ENCODE data around the gene DYNC1I1.

The DYNC1I1 gene

DNA sequence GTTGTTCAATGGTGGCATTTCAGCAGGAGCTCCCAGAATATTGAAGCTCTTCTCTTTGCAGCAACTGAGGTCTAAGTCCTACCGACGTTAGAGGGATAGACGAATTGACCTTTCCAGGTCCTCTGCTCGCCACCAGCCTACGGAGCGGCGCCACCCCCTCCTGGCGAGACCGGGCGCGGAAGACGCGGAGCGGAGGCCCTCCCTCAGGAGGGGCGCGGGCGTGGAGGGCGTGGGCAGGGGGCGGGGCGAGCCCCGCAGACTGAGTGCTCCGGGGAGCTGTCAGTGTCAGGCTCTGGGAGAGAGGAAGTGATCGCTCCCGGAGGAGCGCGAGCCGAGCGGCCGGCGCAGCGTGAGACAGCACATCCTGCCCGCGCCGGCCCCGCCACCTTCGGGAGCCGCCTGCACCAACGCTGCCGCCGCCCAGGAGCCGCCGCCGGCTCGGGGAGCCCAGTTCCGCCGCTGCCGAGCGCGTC lies at the start of gene DYNC1I1:
Gene DYNC1I1, plus strand, starts transcription at position 257 of the 473 bp plus-strand sequence. CDS start 32,176 bp downstream, outside the sequence.
- DNase-seq: peak; percentile 87

GRCh38 chr7:95723583-95724180 lies 48.7 kb upstream of the DYNC1I1 start:
- DNase-seq: peak; percentile 77

DNA sequence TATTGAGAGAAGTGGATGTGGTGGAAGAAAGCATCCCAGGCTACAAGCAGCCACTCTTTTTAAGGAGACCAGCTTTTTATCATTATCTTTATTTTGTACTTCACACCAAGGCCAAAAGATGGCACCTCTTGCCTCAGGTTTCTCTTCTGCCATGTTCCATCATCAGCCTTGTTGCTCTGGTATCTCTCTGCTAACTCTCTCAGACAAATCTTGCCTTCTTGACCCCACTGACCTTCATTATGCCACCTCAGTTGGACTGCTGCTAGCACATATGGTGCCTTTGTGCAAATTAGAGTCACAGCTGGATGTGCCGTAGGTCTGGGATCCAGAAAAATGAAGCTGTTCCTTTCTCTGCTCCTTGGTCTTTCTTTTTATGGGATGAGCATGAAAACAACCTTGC lies 47.1 kb upstream of the DYNC1I1 start:
- peak; percentile 31 for DNase-seq

DNA sequence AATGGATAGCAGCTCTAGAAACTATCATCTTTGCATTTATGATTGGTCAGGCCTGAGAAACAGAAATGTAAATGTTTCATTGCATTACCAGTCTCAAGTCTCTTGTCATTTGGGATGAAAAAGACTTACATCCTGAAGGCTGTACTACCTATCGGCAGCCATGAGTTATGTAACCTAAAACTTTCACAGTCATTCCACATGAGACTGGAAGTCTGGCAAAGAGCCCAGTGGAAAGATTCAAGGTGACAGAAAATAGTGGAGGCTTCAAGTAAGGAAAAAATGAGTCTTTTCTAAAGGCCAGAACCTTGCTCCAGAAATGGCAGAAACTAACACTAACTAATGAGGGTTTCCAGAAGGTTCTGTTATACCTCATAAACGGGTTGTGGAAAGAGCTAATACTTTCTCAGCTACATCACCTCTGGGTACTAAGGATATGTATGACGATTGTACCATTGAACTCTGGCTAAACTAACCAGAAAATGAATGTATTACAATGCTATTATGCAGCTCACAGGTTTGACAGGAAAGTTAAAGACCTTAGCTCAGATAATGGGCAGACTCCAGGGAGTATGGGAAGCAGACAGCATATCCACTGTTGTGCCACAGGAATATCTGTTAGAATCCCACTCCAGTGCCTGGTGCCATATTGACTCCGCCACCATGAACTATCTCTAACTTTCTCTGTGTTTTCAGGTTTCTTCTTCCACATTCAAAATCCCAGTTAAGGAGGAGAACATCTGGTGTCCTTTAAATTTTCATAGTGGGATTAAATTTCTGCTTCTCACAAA lies 41.7 kb upstream of the DYNC1I1 start:
- no peak for DNase-seq

GRCh38 chr7:95736635-95737034 lies 35.7 kb upstream of the DYNC1I1 start:
- no peak for DNase-seq

DNA sequence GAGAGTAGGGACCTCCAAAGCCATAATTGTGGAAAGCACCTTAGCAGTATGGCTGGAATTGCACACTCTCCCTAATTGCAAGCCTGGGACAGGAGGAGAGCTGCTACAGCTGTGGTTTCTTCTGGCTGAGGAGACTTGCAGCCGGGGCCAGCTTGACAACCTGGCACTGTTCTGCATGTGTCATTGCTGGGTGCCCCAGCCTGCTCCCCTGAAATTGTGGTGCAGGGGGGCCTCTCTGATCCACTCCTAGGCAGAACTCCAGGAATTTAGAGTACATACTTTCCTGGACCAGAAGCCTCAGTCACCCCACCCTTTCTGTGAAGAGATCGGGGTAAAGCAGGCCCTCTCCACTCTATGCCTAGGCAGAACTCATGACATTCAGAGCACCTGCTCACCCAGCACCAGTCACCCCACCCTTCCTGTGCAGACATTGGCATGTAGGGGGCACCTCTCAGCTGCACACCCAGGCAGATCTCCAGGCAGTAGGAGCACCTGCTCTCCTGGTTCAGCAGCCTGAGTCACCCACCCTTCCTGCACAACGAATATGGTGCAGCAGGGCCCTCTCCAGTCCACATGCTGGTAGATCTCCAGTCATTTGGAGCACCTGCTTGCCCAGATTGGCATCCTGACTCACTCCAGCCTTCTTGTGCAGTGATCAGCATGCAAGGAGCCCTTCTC lies 34.4 kb upstream of the DYNC1I1 start:
- no peak for DNase-seq

- DNase-seq: no peak
Observed at GRCh38 chr7:95749044-95749443, 23.3 kb upstream of the DYNC1I1 start.

DNA sequence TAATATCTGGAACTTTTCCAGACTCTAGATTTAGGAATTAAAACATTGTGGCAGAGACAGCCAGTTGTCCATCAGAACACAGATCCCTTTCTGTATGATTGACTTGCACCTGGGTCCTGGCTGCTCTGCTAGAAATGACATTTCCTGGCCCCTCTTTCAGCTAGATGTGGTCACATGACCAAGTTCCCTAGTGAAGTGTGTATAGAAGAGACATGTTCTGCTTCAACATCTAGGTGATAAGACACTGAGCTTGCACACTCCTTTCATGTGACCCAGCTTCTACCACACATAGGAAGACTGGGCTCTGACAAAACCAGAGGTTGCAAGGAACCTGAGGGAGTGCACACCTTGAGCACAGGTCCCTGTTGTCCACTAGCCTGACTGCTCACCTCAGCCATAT lies 22.8 kb upstream of the DYNC1I1 start:
- no peak for DNase-seq

DNA sequence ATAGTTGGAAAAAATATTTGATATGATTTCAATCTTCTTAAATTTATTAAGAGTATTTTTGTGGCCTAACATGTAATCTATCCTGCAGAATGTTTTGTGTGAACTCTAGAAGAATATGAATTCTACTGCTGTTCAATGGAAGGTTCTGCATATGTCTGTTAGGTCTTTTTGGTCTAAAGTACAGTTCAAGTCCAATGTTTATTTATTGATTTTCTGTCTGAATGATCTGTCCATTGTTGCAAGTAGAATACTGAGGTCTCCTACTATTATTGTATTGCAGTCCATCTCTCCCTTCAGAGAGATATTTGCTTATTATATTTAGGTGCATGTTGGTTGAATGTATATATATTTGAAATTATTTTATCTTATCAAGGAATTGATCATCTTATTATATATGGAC lies 18.9 kb upstream of the DYNC1I1 start:
- no peak for DNase-seq

DNA sequence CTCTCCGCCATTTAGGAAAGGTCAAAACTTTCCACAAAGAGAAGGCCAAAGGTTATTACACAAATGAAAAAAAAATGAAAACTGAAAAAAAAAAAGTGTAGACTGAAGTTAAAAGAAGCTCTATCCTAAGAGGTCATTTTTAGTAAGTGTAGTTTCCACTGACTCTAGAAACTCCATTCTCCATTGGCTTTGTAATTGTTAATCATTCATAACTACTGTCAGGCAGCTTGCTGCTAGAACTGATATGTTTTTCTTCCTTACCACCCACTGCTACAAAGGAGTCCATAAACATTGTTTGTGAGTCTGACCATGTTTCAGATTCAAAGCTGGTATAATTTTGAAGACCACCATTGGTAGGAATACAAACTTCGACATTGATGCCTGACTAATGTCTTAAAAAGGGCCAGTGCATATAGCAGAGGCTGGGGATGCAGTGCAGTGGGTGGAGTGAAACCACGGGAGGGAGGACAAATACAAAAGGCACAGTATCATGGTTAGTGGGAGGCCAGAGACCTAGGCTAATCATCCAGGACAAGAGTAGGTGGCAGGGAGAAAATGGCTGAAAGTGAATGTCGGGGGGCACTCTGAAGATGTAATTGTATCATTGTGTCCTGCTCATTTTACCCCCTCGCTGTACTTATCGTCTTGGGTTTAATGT lies 16.9 kb upstream of the DYNC1I1 start:
- DNase-seq: no peak

DNA sequence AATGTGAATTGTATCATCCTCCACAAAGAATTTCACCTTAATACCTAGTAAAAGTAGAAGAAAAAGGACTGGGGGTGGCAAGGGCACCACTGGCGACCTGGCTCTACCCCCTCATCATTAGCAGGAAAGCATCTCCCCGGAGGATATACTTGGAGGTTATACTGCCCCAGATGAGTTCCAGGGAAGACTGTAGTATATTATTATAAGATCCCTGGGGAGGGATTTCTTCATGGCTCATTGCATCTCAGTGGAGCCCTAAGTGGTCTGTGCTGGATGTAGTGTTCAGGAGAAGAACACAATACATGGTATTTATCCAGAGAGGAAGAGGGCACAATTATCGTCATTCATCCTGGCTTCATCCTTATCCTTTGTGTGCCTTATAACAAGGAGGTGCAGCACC lies 14.2 kb upstream of the DYNC1I1 start:
- peak; percentile 5 for DNase-seq

DNA sequence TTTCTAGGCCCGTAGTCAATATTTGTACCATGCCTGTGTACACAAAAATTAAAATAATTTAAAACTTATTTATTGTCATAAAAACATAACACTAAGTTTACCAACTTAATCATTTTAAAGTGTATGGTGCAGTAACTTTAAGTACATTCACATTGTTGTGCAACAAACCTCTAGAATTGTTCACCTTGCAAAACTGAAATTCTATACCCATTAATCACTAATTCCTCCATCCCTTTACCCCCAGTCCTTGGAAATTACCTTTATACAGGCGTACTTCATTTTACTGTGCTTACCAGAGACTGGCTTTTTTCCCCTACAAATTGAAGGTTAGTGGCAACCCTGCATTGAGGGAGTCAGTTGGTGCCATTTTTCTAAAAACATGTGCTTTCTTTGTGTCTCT lies 6.3 kb upstream of the DYNC1I1 start:
- no peak for DNase-seq

- DNase-seq: no peak
Observed at GRCh38 chr7:95766657-95767056, 5.7 kb upstream of the DYNC1I1 start.

DNA sequence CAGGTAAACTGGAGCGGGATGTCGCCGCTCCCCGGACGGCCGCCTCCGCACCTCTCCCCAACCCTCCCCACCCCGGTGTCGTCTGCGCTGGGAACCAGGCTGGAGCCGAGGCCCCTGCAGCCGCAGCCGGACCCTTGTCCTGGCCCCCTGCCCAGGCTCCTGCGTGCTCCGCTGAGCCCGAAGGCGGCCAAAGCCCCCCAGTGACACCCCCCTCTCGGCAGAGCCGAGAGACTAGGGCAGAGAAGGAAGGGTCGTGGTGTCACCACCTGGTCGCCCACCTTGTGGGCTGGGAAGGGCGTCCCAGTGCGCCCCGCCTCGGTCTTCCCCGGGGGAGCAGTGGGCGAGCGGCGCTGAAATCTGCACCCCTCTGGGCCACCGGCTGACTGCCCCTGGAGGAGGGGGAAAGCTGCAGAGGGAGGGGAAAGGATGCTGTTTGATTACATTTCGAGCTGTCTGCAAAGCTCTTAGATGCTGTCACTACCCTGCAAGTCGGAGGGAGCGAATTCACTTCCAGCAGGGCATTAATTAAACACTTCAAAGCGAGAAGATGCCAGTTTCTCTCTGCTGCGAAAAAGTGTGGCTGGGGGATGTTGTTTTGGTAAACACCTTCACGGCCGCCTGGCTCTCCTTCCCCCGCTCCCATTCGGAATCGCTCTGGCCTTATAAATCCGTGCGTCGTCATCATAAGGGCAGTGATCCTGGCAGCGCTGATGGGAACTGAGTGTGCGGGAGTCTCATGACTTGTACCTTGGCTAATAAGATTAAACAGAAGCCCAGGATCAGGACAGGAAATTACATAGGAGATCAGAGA lies 622 bp downstream of the DYNC1I1 start:
- peak; percentile 4 for DNase-seq

DNA sequence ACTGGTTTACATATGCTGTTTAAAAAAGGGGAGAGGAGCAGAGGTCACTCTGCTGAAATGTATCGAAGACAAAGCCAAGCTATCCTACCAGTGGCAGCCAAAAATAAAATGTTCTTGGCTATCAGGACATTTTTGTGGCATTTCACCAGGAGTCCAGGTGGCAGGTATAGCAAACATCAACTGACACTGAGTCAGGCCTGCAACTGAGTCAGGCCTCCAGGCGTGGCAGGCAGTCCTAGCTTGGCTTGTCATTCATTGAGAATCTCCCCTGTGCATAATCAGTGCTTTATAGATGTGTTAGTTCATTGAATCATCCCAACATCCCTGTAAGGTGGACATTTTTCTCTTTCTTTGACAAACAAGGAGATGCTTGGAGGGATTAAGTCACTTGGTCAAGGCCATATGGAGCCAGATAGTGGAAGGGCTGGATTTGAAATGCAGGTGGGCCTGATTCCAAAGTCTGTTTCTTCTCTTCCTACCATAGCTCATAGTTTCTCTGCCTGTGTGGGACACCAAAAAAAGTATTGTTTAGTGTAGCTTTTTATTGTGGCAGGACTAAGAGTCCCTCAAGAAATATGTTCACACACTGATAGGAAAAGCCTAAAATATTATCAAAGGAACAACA lies 4.3 kb downstream of the DYNC1I1 start:
- DNase-seq: no peak

- DNase-seq: no peak
Observed at GRCh38 chr7:95777269-95777668, 4.9 kb downstream of the DYNC1I1 start.

DNA sequence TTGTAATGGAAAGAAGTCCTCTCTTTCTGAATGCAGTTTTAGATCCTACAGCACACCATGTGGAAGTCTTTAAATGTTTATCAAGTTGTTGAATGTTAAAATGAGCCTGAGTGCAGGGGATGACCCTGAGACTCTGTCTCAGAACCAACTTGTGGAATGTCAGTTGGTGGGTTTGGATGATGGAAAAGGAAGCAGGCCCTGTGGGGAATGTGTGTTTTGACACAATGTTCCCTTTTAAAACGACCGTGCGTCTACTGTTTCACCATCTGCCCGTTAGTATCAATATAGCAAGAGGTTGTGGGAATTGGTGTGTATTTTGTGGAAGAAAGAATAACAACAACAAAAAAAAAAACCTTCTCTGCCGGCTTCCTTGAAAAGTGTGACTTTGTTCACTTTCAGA lies 8.3 kb downstream of the DYNC1I1 start:
- DNase-seq: no peak

DNA sequence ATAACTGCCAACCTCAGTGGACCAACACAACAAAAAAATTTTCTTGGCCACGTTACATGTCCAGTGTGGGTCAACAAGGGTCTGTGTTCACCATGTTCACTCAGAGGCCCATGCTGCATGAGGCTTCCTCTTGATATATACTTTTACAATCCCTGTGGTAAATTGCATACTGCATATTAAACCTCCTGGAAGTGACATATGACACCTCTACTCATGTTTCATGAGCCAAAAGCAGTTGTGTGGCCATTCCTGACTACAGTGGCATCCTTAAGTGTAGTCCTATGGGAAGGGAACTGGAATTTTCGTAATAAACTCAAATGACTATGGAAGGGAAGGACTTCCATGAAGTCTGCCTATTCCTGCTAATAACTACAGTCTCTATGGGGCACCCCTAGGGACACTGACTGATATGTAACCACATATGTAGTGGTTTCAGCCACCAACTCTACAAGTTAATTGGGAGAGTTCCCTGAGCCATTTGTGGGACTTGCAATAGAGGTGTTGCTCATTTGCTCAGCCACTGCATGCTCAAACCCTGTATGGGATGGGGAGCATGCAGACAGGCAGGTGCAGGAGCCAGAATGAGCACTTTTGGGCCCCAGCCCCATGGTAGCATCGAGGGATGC lies 9.7 kb downstream of the DYNC1I1 start:
- DNase-seq: peak; percentile 24

DNA sequence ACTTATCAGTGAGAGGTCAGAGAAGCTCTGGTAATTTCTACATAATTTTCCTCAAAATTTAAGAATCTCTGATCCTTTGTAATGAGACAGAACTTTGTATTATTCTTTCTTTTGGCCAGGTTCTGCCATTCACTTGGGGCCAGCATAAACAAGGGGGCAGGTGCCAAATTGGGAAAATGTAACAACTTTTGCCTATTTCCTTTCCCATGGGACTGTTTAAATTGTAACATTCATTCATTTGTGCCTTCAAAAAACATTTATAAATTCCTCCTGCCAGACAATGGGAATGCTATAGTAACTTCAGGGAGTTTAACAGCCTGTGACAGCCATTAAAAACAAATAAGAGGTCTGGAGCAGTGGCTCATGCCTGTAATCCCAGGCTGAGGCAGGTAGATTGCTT lies 12.4 kb downstream of the DYNC1I1 start:
- no peak for DNase-seq

DNA sequence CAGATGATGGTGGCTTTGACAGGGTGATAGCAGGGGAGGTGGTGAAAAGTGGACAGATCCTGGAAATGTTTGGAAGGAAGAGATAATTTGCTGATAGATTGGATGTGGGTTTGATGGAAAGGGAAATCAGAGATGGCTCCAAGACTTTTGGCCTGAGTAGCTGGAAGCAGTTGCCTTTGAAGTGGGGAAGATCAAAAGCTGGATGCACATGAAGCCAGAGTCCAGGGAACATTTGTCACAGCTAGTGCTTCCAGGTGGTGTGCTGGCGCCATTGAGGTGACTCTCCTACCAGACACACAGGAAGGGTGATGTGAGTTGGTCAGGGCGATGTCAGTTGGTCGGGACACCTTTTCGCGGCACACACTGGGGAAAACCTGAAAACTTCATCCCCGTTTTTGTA lies 15.9 kb downstream of the DYNC1I1 start:
- no peak for DNase-seq

GRCh38 chr7:95788884-95789283 lies 16.5 kb downstream of the DYNC1I1 start:
- DNase-seq: no peak

- DNase-seq: no peak
Observed at GRCh38 chr7:95793658-95794057, 21.3 kb downstream of the DYNC1I1 start.
